GM18526 (cell line): ENCODE data around the gene TBC1D20.

ENCODE experiments used
- POLR2A ChIP-seq: IDR thresholded peaks from 3 replicates; pipeline ENCODE4 v1.6.1; 2011; ENCODE audit not compliant: insufficient read length; ENCODE audit errors: extremely low read depth

Gene TBC1D20

GRCh38 chr20:445514-446336, 16.6 kb downstream of the TBC1D20 start:
- TF ChIP-seq POLR2A: no peak

- TF ChIP-seq POLR2A: no peak
Observed at GRCh38 chr20:444862-445426, 17.4 kb downstream of the TBC1D20 start.

- TF ChIP-seq POLR2A: no peak
Observed at GRCh38 chr20:444117-444516, 18.2 kb downstream of the TBC1D20 start.

GRCh38 chr20:443223-443775, 19.0 kb downstream of the TBC1D20 start:
- TF ChIP-seq POLR2A: no peak

- TF ChIP-seq POLR2A: no peak
Observed at GRCh38 chr20:440636-441035, 21.7 kb downstream of the TBC1D20 start.

GRCh38 chr20:440148-440547, 22.2 kb downstream of the TBC1D20 start:
- TF ChIP-seq POLR2A: no peak

- no peak for TF ChIP-seq POLR2A
Observed at GRCh38 chr20:438571-439469, 23.5 kb downstream of the TBC1D20 start.

- TF ChIP-seq POLR2A: no peak
Observed at GRCh38 chr20:437787-438486, 24.4 kb downstream of the TBC1D20 start.

- no peak for TF ChIP-seq POLR2A
Observed at GRCh38 chr20:436476-436875, 25.9 kb downstream of the TBC1D20 start.

GRCh38 chr20:435558-435957, 26.8 kb downstream of the TBC1D20 start:
- no peak for TF ChIP-seq POLR2A

GRCh38 chr20:434661-435419, 27.5 kb downstream of the TBC1D20 start:
- TF ChIP-seq POLR2A: no peak

- TF ChIP-seq POLR2A: no peak
Observed at GRCh38 chr20:434221-434620, 28.1 kb downstream of the TBC1D20 start.

GRCh38 chr20:433300-433975, 28.9 kb downstream of the TBC1D20 start:
- no peak for TF ChIP-seq POLR2A

GRCh38 chr20:432677-433299, 29.5 kb downstream of the TBC1D20 start:
- no peak for TF ChIP-seq POLR2A

- no peak for TF ChIP-seq POLR2A
Observed at GRCh38 chr20:432208-432607, 30.1 kb downstream of the TBC1D20 start.
